Activated B cell treated with CpG ODN at 0.5 μM for 24 hours (primary cell): ENCODE results near the gene OR2AJ1. TPM values are rescaled to one million over a fixed set of nuclear protein-coding genes. Genes with fewer than 3 reads are reported as not detected.

Source experiments
- ATAC-seq: fragments of 200-7000 bp; cut with Tn5 transposase; one replicate; pipeline ENCODE4 v1.10.0; 2021; ENCODE audit warnings: low read depth, mild to moderate bottlenecking, moderate library complexity
- CTCF ChIA-PET: fragments of 350-600 bp; sonication (Branson Sonifier 250); formaldehyde crosslinking; loops from one replicate; lab custom pipeline; 2021; ENCODE audit warnings: antibody characterized with exemption; lab: Charles Lee
- POLR2A ChIA-PET: fragments of 350-600 bp; sonication (Branson Sonifier 250); formaldehyde crosslinking; loops from one replicate; lab custom pipeline; 2021; ENCODE audit warnings: antibody characterized with exemption; lab: Charles Lee
- DNase-seq: peaks from one replicate; pipeline ENCODE4 v3.0.0; 2022
- H3K27ac Mint-ChIP-seq: one replicate; pipeline ENCODE4 v1.8.0; 2020; ENCODE audit warnings: mixed read lengths
- H3K27me3 Mint-ChIP-seq: one replicate; pipeline ENCODE4 v1.8.0; 2021; ENCODE audit warnings: mixed read lengths
- H3K36me3 Mint-ChIP-seq: one replicate; pipeline ENCODE4 v1.8.0; 2021; ENCODE audit warnings: low read depth, mixed read lengths
- H3K4me1 Mint-ChIP-seq: one replicate; pipeline ENCODE4 v1.8.0; 2021; ENCODE audit warnings: mixed read lengths
- H3K4me3 Mint-ChIP-seq: one replicate; pipeline ENCODE4 v1.8.0; 2020; ENCODE audit warnings: mild to moderate bottlenecking, mixed read lengths
- H3K9me3 Mint-ChIP-seq: one replicate; pipeline ENCODE4 v1.8.0; 2020; ENCODE audit warnings: mixed read lengths
- CTCF ChIP-seq: fragments of 200-600 bp; IDR thresholded peaks from one replicate; pipeline ENCODE4 v1.8.0; 2022; ENCODE audit warnings: antibody characterized with exemption, mild to moderate bottlenecking
- intact Hi-C: fragments of 100-400 bp; cut with micrococcal nuclease; formaldehyde crosslinking; loops from one replicate; pipeline ENCODE4 v1.15.1; 2024
- total RNA-seq: library from RNA; stranded (reverse); gene quantifications from 2 replicates; pipeline ENCODE4 v1.2.3, GENCODE V29; 2022

The OR2AJ1 gene
- total RNA-seq, 1 donor from 2014 or later: not detected

DNA sequence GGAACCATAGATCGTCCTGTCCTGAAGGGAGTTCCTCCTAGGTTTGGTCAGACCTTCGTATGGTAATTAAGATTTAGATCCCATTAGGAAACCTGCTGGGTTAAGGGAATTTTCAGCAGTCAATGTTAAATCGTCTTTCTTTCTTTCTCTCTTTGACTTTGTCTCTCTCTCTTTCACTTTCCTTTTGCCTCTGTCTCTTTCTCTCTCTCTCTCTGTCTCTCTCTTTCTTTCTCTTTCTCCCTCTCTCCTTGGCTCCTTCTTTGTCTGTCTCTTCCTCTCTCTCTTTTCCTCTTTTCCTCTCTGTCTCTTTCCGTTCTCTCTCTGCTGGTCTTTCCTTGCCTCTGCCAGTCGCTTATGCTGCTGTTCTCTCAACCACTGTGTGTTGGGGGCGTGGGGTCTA lies 20.6 kb upstream of the OR2AJ1 start:
- CTCF ChIA-PET: no interaction called here
- Mint-ChIP-seq H3K36me3 (peaks cover 2% of the 10 kb centered on the region), H3K4me3 (no peak overlapping the region), H3K4me1 (peaks cover 26% of the 10 kb centered on the region), H3K27ac (no peak overlapping the region), H3K27me3 (no peaks in the 10 kb centered on the region), H3K9me3 (peaks cover 10% of the 10 kb centered on the region)
- intact Hi-C loops: no loop called here
- no peak for TF ChIP-seq CTCF
- POLR2A ChIA-PET: no interaction called here
- ATAC-seq (no peak), DNase-seq (no peak)

DNA sequence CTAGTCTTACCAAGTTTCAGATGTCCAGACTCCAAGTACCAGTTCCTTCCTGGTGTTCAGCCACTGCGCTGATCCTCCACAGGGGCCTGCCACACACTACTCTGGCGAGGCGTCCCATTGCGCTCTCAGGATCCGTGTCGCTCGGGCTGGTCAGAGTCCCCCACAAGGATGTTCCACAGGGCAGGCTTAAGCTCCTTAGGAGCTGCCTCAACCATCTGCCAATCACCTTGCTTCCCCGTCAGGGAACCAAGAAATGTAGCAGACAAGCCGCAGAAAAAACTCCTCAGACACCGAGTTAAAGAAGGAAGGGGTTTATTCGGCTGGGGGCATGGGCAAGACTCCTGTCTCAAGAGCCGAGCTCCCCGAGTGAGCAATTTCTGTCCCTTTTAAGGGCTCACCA lies 19.5 kb upstream of the OR2AJ1 start:
- TF ChIP-seq CTCF: no peak
- no peak overlapping the region for H3K4me3 Mint-ChIP-seq
- no peak for DNase-seq
- H3K4me1 Mint-ChIP-seq: peaks cover 26% of the 10 kb centered on the region
- ChIA-PET POLR2A (no interaction called here), CTCF (no interaction called here)
- intact Hi-C loops: no loop called here
- no peak for ATAC-seq
- H3K9me3 Mint-ChIP-seq: peaks cover 10% of the 10 kb centered on the region
- no peaks in the 10 kb centered on the region for H3K27me3 Mint-ChIP-seq
- H3K27ac Mint-ChIP-seq: no peak overlapping the region
- peaks cover 2% of the 10 kb centered on the region for H3K36me3 Mint-ChIP-seq

DNA sequence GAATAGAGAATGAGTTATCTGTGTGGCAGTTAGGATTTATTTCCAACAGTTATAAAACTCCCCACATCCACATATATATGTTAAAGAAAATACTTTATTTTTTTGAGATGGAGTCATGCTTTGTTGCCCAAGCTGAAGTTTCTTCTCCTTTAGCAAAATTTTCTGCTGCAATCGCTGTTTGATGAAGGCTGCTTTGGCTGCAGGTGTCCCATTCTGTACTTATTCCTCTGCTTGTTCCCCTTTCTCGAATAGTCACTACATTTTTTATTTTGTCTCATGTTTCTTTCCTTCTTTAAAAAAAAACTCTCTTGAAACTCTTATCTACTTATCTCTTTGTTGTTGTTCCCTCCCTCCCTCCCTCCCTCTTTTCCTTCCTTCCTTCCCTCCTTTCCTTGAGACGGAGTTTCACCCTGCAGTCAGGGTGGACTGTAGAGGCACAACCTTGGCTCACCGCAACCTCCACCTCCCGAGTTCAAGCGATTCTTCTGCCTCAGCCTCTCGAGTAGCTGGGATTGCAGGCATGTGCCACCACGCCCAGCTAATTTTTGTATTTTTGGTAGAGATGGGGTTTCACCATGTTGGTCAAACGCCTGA lies 18.7 kb upstream of the OR2AJ1 start:
- Mint-ChIP-seq H3K4me3 (peak overlapping the region; percentile 79), H3K4me1 (peaks cover 26% of the 10 kb centered on the region), H3K9me3 (peaks cover 10% of the 10 kb centered on the region), H3K27me3 (no peaks in the 10 kb centered on the region), H3K36me3 (peaks cover 2% of the 10 kb centered on the region), H3K27ac (peak overlapping the region; percentile 80)
- ChIA-PET POLR2A (no interaction called here), CTCF (no interaction called here)
- intact Hi-C loops: loop anchor here (1.0 kb wide), 1 partner anchor 26 kb away; no protein-coding TSS in a partner anchor
- no peak for DNase-seq
- ATAC-seq: peak; percentile 18
- no peak for TF ChIP-seq CTCF

DNA sequence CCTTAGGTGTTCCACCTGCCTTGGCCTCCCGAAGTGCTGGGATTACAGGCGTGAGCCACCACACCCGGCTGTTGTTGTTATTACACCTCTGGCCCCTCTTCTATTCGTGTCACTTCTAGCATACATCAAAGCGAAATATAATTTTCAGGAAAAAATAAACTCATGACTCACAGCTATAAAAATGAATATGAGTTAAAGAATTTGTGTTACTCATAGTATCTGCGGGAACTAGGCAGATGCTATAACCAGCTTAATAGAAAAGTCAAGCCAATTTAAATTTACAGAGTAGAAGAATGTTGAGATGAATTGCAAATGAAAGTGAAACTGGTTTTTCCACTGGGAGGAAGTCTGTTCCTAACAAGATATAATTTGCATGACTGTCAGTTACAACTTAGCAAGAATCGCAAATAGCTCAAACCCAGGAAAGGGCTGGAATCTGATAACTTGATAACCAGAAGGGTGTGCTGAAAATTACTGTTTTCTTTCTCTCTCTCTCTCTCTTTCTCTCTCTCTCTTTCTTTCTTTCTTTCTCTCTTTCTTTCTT lies 18.1 kb upstream of the OR2AJ1 start:
- peaks cover 10% of the 10 kb centered on the region for H3K9me3 Mint-ChIP-seq
- H3K36me3 Mint-ChIP-seq: peaks cover 2% of the 10 kb centered on the region
- CTCF ChIA-PET: no interaction called here
- peak overlapping the region; percentile 79 for H3K4me3 Mint-ChIP-seq
- ATAC-seq (peak; percentile 21), DNase-seq (no peak)
- no peak for TF ChIP-seq CTCF
- intact Hi-C loops: loop anchor here (1.0 kb wide), 1 partner anchor 26 kb away; no protein-coding TSS in a partner anchor
- POLR2A ChIA-PET: no interaction called here
- H3K27ac Mint-ChIP-seq: peak overlapping the region; percentile 80
- H3K27me3 Mint-ChIP-seq: no peaks in the 10 kb centered on the region
- H3K4me1 Mint-ChIP-seq: peaks cover 26% of the 10 kb centered on the region

DNA sequence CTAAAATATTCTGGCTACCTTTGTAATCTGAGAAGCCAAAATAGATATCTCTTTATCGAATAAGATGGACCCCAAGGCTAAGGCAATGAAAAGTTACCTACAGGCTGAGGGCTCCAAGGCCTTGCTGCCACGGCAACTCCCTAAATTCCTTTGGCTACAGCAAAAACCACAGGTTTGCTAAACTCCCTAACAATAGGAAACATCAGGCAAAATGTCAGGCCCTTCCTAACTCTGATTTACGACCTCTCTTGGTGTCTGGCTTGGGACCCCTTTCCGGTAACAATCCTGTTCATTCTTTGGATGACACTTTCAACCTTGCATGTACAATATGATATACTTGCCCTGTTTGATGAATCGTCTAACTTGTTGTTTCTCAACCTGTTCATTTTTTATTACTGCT lies 15.9 kb upstream of the OR2AJ1 start:
- DNase-seq (no peak), ATAC-seq (no peak)
- Mint-ChIP-seq H3K27me3 (no peaks in the 10 kb centered on the region), H3K4me1 (peaks cover 26% of the 10 kb centered on the region), H3K4me3 (no peak overlapping the region), H3K9me3 (peaks cover 9% of the 10 kb centered on the region), H3K27ac (no peak overlapping the region), H3K36me3 (peaks cover 2% of the 10 kb centered on the region)
- ChIA-PET CTCF (no interaction called here), POLR2A (no interaction called here)
- intact Hi-C loops: no loop called here
- TF ChIP-seq CTCF: no peak
